T-helper 2 cell treated with Interferon-gamma antibody and Interleukin-4, amounts not matched to agents 100 ng/mL and 5 ng/mL, for 36 hours (primary cell): ENCODE results near the gene CDH24. TPM values are rescaled to one million over a fixed set of nuclear protein-coding genes. Genes with fewer than 3 reads are reported as not detected.
"Not testable (repeated sequence)": the region's sequence is repeated elsewhere in the genome, so short reads cannot be mapped to it uniquely, and the experiment has no call there.

Experiments
- intact Hi-C: fragments of 100-400 bp; cut with micrococcal nuclease; formaldehyde crosslinking; loops from one replicate; pipeline ENCODE4 v1.15.1; 2023
- total RNA-seq: library from RNA; stranded (reverse); gene quantifications from 2 replicates; pipeline ENCODE4 v1.2.3, GENCODE V29; 2022

The CDH24 gene
- total RNA-seq, 1 donor from 2014 or later, result 2.6 TPM

DNA sequence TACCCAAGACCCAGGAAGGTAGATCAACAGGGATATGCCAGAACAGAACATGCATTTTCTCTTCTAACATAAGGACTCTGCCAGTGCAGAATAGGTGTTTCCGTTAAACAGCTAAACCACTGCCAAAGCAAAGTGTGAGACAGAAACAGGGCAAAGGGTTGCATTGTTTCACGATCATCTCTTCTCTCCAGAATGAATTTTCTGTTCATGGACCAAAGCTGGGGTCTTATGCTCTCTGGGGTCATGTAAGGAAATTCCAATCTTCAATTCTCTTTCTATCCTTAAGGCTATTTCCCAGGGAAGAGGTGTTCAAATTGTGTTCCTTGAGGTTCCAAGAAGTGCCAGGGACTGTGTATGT is 33.5 kb downstream of the CDH24 start:
- intact Hi-C loops, result no loop called here

- intact Hi-C loops, result no loop called here
Measured at GRCh38 chr14:23023022-23023794, 34.1 kb downstream of the CDH24 start.

GRCh38 chr14:23021889-23022442 is 35.4 kb downstream of the CDH24 start:
- intact Hi-C loops, result no loop called here

GRCh38 chr14:23021434-23021833 is 35.9 kb downstream of the CDH24 start:
- intact Hi-C loops, result no loop called here

GRCh38 chr14:23020143-23021128 is 36.9 kb downstream of the CDH24 start:
- intact Hi-C loops, result no loop called here

DNA sequence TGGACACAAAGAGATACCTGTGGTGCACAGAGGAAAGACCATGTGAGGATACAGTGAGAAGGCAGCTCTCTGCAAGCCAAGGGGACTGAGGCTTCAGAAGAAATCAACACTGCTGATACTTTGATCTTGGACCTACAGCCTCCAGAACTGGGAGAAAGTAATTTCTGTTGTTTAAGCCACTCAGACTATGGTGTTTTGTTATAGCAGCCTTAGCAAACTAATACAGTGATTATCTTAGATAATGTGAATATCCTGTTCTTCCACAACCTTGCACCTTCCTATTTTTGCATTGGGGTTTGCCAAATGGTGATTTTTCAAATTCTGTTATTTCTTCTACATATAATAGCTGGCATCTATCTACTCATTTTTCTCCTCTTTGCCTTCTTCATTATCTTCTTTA is 39.2 kb downstream of the CDH24 start:
- intact Hi-C loops, result no loop called here

- intact Hi-C loops, result no loop called here
Measured at GRCh38 chr14:23017091-23017490, 40.2 kb downstream of the CDH24 start.

DNA sequence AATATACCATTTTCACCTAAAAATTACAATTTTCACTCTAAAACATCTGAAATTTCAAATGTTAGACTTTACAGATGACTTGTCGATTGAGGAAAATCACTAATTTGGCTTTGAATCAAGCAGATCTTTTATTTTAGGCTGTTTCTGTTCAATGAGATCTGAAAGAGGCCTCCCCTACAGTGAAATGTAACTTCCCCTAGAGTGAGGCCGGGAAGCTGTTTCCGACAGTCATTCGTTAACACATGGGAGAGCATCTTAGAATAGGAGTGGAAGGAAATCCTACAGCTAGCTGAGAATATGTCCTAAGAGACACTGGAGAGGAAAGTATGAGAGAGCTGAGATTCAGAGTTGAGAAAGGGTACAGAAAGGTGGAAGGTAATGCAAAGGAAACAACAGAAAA is 41.7 kb downstream of the CDH24 start:
- intact Hi-C loops, result no loop called here

- intact Hi-C loops, result not testable (repeated sequence)
Measured at GRCh38 chr14:23013749-23014054, 43.6 kb downstream of the CDH24 start.

DNA sequence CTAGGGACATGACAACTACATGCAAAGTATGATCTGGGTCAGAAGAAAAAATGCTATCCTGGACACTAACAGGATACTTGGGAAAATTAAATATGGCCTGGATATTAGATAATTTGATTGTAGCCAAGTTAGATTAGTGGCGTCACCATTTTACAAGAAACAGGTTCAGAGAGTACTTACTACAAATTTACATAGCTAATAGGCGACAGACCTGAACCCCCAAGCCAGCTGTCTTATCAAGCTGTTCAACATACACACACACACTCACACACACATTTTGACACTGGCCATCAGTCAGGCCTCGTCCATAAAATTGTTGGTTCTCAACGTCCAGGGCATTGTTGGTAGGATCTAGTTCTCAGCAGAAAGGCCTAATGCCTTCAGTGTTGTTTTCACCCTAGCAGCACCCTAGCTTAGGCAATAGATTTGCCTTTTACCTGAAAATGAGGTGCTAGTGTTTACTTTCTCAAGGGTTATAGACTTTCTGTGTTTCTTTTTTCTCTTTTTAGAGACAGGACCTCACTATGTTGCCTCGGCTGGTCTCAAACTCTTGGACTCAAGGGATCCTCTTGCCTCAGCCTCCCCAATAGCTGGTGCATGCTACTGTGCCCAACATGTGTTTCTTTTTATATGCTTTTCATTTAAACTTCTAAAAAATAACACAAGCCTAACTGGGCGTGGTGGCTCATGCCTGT is 44.1 kb downstream of the CDH24 start:
- intact Hi-C loops, result no loop called here

GRCh38 chr14:23009939-23010726 is 47.2 kb downstream of the CDH24 start, which contains the start of gene C14orf93:
Gene C14orf93 (minus strand): TSS chr14:23010143. CDS start chr14:22999023, 11,120 bp downstream.
- intact Hi-C loops, result loop anchor here (5.0 to 10.0 kb wide), 2 partner anchors 93 to 295 kb away; partner anchors contain the start of genes BCL2L2, PPP1R3E and RBM23

DNA sequence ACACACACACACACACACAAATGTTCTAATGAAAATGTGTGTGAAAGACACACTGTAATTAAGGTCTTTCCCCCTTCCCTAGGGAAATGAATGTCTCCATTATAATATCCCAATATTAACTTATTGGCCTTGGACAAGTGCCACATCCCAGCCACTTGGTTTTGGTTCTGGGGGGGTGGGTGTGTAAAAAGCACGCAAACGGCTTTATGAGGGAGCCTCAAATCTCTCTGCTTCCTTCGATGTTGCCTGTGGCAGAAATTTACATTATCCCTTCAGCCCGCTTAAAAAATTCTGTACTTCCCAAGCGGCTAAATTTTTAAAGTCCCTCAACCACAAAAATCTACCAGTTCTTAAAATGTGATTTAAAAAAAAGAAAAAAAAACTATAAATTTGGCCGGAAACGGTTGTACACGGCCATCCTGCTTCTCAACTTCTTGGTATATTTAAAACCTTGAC is 47.8 kb downstream of the CDH24 start:
- intact Hi-C loops, result loop anchor here (5.0 to 10.0 kb wide), 2 partner anchors 92 to 295 kb away; partner anchors contain the start of genes BCL2L2, PPP1R3E and RBM23

DNA sequence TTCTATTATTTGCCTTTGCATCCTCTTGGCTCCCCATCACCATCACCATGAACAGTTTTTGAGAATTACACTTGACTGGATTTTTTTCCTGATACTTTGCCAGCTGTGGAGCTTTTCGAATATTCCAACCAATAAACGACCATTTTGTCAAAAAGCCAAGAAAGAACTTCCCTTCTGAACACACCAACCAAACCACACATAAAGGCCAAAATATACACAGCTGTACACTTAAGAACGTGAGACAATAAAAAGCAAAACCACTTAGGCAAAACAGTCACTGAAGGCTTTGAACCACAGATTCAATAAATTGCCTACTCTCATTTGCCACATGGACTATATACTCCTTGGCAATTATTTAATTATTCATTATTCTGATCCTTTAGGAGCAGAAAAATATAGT is 48.5 kb downstream of the CDH24 start:
- intact Hi-C loops, result loop anchor here (5.0 to 10.0 kb wide), 2 partner anchors 92 to 296 kb away; partner anchors contain the start of genes BCL2L2, PPP1R3E and RBM23

GRCh38 chr14:23006544-23007419 is 50.5 kb downstream of the CDH24 start:
- intact Hi-C loops, result loop anchor here (1.0 to 10.0 kb wide), 7 partner anchors 24 to 445 kb away; partner anchors contain the start of genes ACIN1, AJUBA, BCL2L2 and C14orf119

GRCh38 chr14:23006188-23006534 is 51.2 kb downstream of the CDH24 start:
- intact Hi-C loops, result loop anchor here (2.0 to 10.0 kb wide), 4 partner anchors 23 to 299 kb away; partner anchors contain the start of genes AJUBA, BCL2L2, PPP1R3E and PRMT5

DNA sequence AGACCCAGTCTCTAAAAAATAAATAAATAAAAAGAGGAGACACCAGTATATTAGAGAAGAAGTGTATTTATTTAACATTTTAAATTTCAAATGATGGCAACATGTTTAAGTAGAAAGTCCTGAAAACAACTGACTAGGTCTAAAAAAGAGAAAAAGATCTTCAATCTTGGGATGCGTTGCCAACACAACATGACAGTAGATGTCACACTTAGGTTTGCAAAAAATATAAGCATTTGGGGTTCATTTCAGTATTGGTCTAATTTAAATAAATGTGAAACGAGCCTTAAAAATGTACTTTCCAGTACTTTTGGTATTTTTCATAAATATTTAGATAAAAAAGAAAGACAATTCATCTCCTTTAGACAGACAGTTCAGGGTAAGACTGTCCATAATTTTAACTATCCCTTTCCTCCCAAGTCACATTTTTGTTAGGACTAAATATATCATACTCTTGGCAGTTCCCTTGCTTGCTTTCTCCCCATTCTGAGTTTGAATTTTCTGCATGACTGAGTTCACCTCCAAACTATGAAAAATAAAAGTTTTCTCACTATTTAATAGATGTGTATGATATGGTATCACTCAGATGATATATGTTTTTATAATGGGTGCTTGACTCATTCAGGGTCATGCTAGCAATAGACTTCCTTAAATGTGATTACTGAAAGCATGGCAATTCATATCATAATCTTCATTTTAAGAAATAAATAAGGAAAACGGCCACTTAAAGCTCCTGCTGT is 51.7 kb downstream of the CDH24 start:
- intact Hi-C loops, result loop anchor here (2.0 to 10.0 kb wide), 4 partner anchors 23 to 299 kb away; partner anchors contain the start of genes AJUBA, BCL2L2, PPP1R3E and PRMT5

DNA sequence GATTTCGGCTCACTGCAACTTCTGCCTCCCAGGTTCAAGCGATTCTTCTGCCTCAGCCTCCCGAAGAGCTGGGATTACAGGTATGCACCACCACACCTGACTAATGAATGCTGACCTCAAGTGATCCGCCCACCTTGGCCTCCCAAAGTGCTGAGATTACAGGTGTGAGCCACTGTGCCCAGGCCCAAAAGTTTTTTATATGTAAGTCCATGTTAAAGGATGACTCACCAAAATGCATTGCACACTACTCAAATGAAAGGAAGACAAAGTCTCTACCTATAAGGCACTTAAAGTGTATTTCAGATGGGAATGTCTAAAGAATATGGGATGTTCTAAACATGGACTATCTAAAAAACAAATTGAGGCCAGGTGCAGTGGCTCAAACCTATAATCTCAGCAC is 53.0 kb downstream of the CDH24 start:
- intact Hi-C loops, result loop anchor here (10.0 kb wide), 1 partner anchor 301 kb away; the partner anchor contains the start of genes BCL2L2 and PPP1R3E

GRCh38 chr14:23002592-23002991 is 54.7 kb downstream of the CDH24 start:
- intact Hi-C loops, result loop anchor here (10.0 kb wide), 1 partner anchor 302 kb away; the partner anchor contains the start of genes BCL2L2 and PPP1R3E
